ENCODE data around the gene RBM20.

GRCh38 chr10:110790913-110791506 lies 146.9 kb downstream of the RBM20 start:
- TF ChIP-seq, protein P1, sequence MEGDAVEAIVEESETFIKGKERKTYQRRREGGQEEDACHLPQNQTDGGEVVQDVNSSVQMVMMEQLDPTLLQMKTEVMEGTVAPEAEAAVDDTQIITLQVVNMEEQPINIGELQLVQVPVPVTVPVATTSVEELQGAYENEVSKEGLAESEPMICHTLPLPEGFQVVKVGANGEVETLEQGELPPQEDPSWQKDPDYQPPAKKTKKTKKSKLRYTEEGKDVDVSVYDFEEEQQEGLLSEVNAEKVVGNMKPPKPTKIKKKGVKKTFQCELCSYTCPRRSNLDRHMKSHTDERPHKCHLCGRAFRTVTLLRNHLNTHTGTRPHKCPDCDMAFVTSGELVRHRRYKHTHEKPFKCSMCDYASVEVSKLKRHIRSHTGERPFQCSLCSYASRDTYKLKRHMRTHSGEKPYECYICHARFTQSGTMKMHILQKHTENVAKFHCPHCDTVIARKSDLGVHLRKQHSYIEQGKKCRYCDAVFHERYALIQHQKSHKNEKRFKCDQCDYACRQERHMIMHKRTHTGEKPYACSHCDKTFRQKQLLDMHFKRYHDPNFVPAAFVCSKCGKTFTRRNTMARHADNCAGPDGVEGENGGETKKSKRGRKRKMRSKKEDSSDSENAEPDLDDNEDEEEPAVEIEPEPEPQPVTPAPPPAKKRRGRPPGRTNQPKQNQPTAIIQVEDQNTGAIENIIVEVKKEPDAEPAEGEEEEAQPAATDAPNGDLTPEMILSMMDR (IDR thresholded peaks at IDR 0.05), result no peak
- no peak for TF ChIP-seq POLR2A (IDR thresholded peaks at IDR 0.05)

Measured in breast epithelium (tissue), 3 donors.